ENCODE results near the gene ARGLU1. TPM values are rescaled to one million over a fixed set of nuclear protein-coding genes. Genes with fewer than 3 reads are reported as not detected.
A peak's percentile ranks its signal among the peaks of the same experiment; 100 is the strongest.

Gene ARGLU1
- total and polyA plus RNA-seq, 2 experiments from 2014 or later, result 108 to 166 TPM

DNA sequence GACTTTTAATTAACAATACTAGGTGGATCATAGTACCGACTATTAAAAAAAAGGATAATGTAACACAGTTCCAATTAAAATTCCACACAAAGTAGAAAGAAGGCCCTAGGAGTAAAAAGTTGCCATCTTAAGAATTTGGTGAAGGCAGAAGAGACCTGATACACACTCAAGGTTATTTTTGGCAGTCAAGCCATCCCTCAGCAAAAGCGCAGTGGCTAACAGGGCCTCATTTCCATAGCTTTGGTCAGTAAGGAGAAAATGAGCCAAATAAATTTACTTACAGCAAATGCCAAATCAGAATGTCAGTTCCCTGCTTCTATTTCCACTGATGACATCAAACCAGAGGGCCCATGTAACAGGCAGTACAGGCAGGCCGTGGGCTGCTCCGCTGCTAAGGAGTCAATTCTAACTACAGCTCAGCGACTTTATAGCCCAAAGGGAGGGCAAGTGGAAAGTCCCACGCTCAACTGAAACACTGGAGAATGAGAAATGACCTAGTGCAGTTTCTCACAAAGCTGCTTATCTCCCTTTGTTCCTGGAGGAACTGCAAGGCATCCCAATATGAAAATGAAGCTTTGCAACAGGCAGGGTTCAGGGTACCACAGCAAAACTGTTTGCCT lies 6.3 kb downstream of the ARGLU1 start:
- peaks cover 50% of the 10 kb centered on the region for H3K4me1 ChIP-seq (ENCODE audit: insufficient read depth)
- no peak overlapping the region; the same call in 1 of the 2 replicates for H3K27ac Mint-ChIP-seq
- ATAC-seq, result peak; percentile 54

DNA sequence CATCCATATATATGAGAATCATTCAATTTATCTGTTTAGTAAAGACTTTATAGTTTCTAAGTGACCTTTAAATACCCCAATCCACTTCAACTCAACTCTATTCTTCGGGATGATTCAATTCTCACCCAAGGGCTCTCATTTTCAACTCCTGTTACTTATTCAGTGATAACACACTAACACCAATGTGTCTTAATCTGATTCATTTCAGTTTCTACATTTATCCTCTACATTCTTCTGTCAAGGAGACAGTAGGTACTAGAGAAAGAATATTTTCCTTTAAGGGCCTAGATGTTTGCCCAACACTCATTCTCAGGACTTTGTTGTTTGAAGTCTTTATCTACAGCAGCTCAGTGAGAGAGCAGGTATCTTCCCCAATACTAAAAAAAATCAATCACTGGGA lies 7.1 kb downstream of the ARGLU1 start:
- H3K4me1 Mint-ChIP-seq, result peaks cover 44% of the 10 kb centered on the region
- DNase-seq (ENCODE audit: low spot score) (no peak), ATAC-seq (no peak)
- Histone ChIP-seq H3K27ac (ENCODE audit: low read depth) (no peak overlapping the region), H3K36me3 (ENCODE audit: insufficient read depth) (peaks cover 33% of the 10 kb centered on the region), H4K20me1 (replicated peaks; ENCODE audit: insufficient read depth) (peaks cover 73% of the 10 kb centered on the region), H3K9me2 (ENCODE audit: insufficient read depth) (no peaks in the 10 kb centered on the region), H3K79me2 (replicated peaks; ENCODE audit: insufficient read depth) (peaks cover 100% of the 10 kb centered on the region), H3K4me3 (no peak overlapping the region), H3K4me1 (ENCODE audit: insufficient read depth) (peaks cover 43% of the 10 kb centered on the region), H3F3A (replicated peaks; ENCODE audit: low read depth) (no peaks in the 10 kb centered on the region), H3K27me3 (ENCODE audit: insufficient read depth) (no peaks in the 10 kb centered on the region), H2AFZ (no peak overlapping the region), H3K4me2 (no peak overlapping the region)
- no peak overlapping the region for H3K4me3 Mint-ChIP-seq
- H3K27ac Mint-ChIP-seq, result no peak overlapping the region
- TF ChIP-seq ZNF462 (CRISPR knock-in tag; IDR thresholded peaks at IDR 0.05) (no peak), EZH2 (IDR thresholded peaks at IDR 0.05; ENCODE audit: low read depth, unreplicated experiment) (no peak), POLR2AphosphoS5 (IDR thresholded peaks at IDR 0.05; ENCODE audit: low read depth) (no peak), ZNF331 (CRISPR knock-in tag; IDR thresholded peaks at IDR 0.05; ENCODE audit: low read depth) (no peak), CREB1 (CRISPR knock-in tag; IDR thresholded peaks at IDR 0.05; ENCODE audit: low read depth) (no peak), STAT1 (IDR thresholded peaks at IDR 0.05; ENCODE audit: unreplicated experiment) (no peak), JUNB (IDR thresholded peaks at IDR 0.05; ENCODE audit: unreplicated experiment) (no peak), ZNF114 (CRISPR knock-in tag; IDR thresholded peaks at IDR 0.05) (no peak)
- TF ChIP-seq, protein P1, sequence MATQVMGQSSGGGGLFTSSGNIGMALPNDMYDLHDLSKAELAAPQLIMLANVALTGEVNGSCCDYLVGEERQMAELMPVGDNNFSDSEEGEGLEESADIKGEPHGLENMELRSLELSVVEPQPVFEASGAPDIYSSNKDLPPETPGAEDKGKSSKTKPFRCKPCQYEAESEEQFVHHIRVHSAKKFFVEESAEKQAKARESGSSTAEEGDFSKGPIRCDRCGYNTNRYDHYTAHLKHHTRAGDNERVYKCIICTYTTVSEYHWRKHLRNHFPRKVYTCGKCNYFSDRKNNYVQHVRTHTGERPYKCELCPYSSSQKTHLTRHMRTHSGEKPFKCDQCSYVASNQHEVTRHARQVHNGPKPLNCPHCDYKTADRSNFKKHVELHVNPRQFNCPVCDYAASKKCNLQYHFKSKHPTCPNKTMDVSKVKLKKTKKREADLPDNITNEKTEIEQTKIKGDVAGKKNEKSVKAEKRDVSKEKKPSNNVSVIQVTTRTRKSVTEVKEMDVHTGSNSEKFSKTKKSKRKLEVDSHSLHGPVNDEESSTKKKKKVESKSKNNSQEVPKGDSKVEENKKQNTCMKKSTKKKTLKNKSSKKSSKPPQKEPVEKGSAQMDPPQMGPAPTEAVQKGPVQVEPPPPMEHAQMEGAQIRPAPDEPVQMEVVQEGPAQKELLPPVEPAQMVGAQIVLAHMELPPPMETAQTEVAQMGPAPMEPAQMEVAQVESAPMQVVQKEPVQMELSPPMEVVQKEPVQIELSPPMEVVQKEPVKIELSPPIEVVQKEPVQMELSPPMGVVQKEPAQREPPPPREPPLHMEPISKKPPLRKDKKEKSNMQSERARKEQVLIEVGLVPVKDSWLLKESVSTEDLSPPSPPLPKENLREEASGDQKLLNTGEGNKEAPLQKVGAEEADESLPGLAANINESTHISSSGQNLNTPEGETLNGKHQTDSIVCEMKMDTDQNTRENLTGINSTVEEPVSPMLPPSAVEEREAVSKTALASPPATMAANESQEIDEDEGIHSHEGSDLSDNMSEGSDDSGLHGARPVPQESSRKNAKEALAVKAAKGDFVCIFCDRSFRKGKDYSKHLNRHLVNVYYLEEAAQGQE (IDR thresholded peaks at IDR 0.05; ENCODE audit: unreplicated experiment), result no peak
- TF ChIP-seq, protein P2, sequence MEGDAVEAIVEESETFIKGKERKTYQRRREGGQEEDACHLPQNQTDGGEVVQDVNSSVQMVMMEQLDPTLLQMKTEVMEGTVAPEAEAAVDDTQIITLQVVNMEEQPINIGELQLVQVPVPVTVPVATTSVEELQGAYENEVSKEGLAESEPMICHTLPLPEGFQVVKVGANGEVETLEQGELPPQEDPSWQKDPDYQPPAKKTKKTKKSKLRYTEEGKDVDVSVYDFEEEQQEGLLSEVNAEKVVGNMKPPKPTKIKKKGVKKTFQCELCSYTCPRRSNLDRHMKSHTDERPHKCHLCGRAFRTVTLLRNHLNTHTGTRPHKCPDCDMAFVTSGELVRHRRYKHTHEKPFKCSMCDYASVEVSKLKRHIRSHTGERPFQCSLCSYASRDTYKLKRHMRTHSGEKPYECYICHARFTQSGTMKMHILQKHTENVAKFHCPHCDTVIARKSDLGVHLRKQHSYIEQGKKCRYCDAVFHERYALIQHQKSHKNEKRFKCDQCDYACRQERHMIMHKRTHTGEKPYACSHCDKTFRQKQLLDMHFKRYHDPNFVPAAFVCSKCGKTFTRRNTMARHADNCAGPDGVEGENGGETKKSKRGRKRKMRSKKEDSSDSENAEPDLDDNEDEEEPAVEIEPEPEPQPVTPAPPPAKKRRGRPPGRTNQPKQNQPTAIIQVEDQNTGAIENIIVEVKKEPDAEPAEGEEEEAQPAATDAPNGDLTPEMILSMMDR (conservative IDR thresholded peaks at IDR 0.05; ENCODE audit: low read depth in 2 of 2), result no peak
- peaks cover 37% of the 10 kb centered on the region for H3K36me3 Mint-ChIP-seq (ENCODE audit: low read depth)
- H3K9me3 Mint-ChIP-seq, result no peaks in the 10 kb centered on the region
- peaks cover 2% of the 10 kb centered on the region for H3K27me3 Mint-ChIP-seq (ENCODE audit: insufficient read depth, low read depth, poor library complexity)

More for the DNA sequence above, 6.3 kb downstream of the ARGLU1 start:
- Mint-ChIP-seq H3K4me3 (no peak overlapping the region; the same call in 2 of the 3 replicates), H3K4me1 (peaks cover 50% of the 10 kb centered on the region), H3K36me3 (ENCODE audit: low read depth) (peaks cover 29% of the 10 kb centered on the region), H3K9me3 (no peaks in the 10 kb centered on the region), H3K27me3 (ENCODE audit: insufficient read depth, low read depth, poor library complexity) (peaks cover 2% of the 10 kb centered on the region)
- Histone ChIP-seq H3K4me3 (no peak overlapping the region), H3K9me2 (ENCODE audit: insufficient read depth) (no peaks in the 10 kb centered on the region), H3K36me3 (ENCODE audit: insufficient read depth) (peaks cover 25% of the 10 kb centered on the region), H3K27me3 (ENCODE audit: insufficient read depth) (no peaks in the 10 kb centered on the region), H2AFZ (no peak overlapping the region), H3K27ac (ENCODE audit: low read depth) (no peak overlapping the region), H4K20me1 (replicated peaks; ENCODE audit: insufficient read depth) (peaks cover 77% of the 10 kb centered on the region), H3K79me2 (replicated peaks; ENCODE audit: insufficient read depth) (peaks cover 100% of the 10 kb centered on the region), H3F3A (replicated peaks; ENCODE audit: low read depth) (no peaks in the 10 kb centered on the region), H3K4me2 (peak overlapping the region; percentile 57; the same call in 1 of the 2 replicates)
- DNase-seq (ENCODE audit: low spot score), result no peak
- no peak for TF ChIP-seq EZH2 (IDR thresholded peaks at IDR 0.05; ENCODE audit: low read depth, unreplicated experiment)

Data from GM23338 (cell line).